Middle frontal gyrus (tissue), 1 donor: ENCODE measurements around the gene FMC1.
"Not testable (repeated sequence)": the region's sequence is repeated elsewhere in the genome, so short reads cannot be mapped to it uniquely, and the experiment has no call there.

Experiments used
- DNase-seq: peaks from one replicate; pipeline ENCODE4 v3.0.0-alpha.2; 2015; ENCODE audit warnings: low spot score; ENCODE audit errors: extremely low spot score

The FMC1 gene

GRCh38 chr7:139340037-139340807, 915 bp upstream of the FMC1 start:
- peak; percentile 97 for DNase-seq

- no peak for DNase-seq
These were observed 404 bp upstream of the FMC1 start for GRCh38 chr7:139340808-139341057.

- DNase-seq, result no peak
These were observed 664 bp downstream of the FMC1 start for GRCh38 chr7:139341776-139342226.

DNA sequence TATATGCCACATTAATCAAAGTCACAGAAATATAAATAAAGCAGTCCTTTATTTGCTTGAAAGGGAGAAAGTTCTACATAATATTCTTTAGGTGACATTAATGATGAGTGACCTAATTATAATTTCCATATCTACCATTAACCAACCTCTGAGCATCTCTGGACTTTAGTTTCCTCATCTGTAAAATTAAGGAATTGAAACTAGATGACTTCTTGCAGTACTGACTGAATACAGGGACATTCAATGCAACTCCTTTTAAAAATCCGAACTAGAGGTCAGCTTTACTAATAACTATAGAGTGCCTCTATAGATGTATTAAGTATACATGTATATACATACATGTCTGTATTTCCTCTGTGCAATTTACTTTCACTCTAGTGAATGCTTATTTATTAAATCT, 3.9 kb downstream of the FMC1 start:
- DNase-seq, result no peak

DNA sequence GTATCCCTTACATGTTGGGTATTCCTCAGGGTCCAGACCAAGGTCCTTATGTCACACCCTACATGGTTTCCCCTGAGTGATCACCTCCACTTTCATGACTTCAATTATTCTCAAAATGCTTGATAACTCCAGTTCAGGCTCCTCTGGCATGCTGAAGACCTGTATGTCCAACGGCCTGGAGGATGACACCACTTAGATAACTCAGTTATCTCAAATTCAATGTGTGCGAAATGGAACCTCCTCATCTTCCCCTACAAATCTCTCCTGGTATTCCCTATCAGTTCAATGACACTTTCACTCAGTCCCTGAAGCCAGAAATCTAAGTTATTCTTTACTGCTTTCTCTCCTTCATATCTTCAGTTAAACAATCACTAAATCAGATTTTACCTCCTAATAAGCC, 9.9 kb downstream of the FMC1 start:
- DNase-seq, result no peak

DNA sequence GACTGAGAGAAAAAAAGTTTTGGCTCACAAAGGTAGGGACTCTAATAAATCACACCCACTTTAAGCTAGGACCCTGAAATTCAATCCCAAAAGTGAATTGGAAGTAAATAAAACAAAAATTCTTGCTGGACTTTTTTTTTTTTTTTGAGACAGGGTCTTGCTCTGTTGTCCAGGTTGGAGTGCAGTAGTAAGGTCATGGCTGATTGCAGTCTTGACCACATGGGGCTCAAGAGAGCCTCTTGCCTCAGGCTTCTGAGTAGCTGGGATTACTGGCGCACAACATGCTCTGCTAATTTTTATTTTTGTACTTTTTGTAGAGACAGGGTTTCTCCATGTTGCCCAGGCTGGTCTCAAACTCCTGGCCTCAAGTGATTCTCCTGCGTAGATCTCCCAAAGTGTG, 13.6 kb downstream of the FMC1 start:
- DNase-seq, result no peak

GRCh38 chr7:139355320-139355719, 14.2 kb downstream of the FMC1 start:
- DNase-seq, result no peak

DNA sequence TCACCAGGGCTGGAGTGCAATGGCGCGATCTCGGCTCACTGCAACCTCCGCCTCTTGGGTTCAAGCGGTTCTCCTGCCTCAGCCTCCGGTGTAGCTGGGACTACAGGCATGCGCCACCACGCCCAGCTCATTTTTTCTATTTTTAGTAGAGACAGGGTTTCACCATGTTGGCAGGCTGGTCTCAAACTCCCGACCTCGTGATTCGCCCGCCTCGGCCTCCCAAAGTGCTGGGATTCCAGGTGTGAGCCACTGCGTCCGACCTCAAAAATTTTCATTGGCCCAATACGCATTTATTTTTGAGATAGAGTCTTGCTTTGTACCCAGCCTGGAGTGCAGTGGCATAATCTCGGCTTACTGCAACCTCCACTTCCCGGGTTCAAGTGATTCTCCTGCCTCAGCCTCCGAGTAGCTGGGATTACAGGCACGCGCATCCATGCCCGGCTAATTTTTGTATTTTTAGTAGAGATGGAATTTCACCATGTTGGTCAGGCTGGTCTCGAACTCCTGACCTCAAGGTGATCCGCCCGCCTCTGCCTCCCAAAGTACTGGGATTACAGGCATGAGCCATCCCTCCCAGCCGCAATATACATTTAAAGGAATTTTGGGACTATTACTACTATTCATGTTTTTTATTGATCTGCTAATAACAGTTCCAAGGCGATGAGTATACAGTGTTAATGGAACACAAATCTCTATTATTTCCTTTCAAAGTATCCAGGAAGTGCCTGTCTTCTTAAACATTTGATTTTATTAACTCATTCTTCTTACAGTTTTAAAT, 16.8 kb downstream of the FMC1 start:
- not testable (repeated sequence) for DNase-seq

DNA sequence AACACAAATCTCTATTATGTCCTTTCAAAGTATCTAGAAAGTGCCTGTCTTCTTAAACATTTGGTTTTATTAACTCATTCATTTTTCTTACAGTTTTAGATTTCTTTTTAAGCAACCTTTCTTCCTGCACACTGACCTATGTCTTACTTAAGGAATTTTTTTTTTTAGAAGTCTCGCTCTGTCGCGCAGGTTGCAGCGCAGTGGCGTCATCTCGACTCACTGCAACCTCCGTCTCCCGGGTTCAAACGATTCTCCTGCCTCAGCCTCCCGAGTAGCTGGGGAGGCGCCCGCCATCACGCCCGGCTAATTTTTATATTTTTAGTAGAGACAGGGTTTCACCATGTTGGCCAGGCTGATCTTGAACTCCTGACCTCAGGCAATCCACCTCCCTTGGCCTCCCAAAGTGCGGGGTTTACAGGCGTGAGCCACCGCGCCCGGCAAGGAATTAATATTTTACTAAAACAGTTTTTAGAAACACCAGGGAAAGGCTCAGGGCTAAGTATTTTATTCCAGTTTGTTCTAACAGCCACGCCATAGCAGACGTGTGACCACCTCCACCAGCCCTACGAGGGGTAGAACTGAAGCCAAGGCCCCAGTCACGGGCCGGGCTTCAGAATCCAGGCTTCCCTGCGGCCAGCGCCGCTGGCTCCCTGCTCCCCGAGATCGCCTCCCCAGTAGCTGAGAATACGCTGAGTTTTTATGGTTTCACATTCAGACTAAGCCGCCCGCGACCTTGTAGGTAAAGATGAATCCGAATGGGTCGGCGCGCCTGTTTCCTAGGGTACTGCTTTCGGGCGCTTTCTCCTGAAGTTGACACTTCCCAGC, 17.6 kb downstream of the FMC1 start:
- no peak for DNase-seq

DNA sequence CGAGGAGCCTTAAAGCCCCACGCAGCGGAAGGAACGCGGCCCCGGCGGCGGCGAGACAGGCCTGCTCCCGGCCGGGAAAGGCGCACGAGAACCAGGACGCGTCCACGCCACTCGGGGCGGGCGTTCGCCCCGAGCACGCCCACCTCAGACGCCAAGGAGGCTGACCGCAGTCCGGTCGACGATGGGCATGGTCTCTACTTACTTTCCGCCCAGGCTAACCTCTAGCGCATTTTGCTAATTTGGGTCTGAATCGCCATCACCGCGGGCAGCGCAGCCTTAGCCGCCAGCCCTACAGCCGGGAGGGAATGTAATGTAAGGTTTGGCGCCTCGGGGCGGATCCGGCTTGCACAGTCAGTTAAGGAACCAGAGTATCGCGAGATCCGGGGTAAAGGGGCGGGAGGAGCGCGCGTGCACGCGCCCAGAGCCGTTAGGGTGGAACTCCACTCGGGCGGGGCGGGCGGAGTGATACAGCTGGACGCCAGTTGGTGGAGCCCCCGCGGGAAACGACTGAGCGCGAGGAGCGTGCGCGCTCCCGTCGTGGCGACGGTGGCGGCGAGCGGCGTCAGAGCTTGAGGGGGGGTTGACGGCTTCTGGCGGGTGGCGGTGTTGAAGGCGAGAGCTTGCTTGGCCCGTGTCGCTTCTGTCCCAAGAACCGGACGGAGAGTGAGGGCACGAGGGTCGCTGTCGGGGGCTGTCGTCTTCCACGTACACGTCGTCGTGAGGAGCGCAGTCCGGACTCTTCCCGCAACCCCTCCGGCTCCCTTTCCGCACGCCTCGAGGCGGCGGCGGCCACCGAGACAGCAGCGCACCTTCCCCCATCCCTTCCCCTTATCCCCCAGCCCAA, 18.5 kb downstream of the FMC1 start, which contains the start of gene LUC7L2:
TSS of gene LUC7L2 (plus strand) at position 529 of the 844 bp plus-strand sequence. CDS start 368 bp downstream, outside the sequence.
- DNase-seq, result peak; percentile 99

DNA sequence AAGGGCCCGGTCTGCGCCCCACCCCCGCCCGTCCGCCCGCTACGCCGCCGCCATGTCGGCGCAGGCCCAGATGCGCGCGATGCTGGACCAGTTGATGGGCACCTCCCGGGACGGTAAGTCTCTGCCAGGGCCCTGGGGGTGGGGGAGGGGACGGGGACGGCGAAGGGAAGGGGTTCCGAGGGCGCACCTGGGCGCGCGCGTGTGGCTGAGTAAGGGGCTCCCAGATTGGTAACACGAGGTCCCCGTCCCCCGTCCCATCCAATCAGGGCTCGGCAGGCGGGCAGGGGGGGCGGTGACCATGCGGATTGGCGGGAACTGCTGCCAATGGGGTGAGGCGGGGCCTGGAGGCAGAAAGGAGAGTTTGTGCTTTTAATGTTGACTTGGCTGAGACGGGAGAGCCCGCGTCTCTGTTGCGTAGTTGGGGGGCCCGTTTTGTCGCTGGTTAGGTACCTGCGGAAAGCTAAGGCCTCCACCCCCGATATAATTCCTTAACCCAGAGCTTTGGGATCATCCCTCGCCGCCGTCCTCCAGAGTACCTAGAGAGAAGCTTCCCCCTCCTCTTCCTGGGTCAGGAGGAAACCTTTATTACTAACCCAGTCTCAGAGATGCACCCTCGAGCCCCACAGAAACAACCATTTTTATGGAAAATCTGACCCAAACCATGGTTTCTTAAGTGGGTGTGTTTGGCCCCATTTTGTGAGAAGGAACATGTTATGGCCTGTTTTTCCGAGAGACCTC, 19.2 kb downstream of the FMC1 start:
- DNase-seq, result peak; percentile 89

DNA sequence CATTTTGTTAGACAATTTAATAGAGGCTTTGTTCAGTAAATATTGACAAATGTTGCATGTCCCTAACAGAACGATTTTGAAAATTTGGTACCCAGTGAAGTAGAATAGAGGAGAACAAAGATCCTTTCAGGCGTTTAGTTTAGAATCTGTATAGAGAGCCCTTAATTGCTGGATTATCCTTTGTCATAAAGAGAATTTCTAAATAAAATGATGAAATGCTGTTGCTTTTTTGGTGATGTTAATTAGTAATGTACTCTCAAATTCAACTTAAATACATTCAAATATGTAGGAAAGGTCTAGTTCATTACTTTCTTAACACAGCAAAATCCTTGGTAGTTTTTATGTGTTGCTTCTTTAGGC, 19.8 kb downstream of the FMC1 start:
- no peak for DNase-seq

- no peak for DNase-seq
These were observed 20.4 kb downstream of the FMC1 start for GRCh38 chr7:139361523-139361922.

DNA sequence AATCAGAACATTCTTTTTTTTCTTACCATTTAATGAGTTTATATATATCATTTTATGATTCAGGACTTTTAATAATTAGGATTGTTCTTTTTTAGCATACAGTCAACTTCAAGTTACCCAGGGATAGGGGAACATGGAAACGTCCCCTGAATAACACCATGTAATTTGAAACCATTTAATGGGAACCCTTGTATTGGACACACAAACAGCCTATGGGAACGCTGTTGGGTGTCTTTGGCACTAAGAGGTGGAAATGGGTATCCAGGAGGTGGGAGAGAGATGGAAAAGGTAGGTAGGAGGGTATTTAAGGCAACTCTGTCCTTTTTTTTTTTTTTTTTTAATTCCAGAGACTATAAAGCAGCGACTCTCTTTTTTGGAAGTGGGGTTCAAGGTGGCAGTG, 21.2 kb downstream of the FMC1 start:
- DNase-seq, result no peak

DNA sequence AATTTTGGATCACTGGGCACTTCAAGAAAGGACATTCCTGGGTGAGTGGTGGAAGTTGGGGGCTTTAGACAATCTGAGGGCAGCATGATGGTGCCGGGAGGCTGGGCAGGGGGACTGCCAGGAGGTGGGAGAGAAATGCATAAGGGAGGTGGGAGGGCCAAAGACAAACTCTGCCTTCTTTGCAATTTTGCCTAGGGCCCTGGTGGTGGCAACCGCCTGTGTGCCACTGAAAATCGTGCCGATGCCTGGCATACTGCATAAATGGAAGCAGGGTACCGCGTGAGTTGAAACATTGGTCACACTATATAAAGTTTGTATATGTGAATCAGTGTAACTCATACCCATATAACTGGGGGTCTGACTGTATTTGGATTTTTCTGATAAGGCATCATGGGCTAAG, 21.8 kb downstream of the FMC1 start:
- no peak for DNase-seq

DNA sequence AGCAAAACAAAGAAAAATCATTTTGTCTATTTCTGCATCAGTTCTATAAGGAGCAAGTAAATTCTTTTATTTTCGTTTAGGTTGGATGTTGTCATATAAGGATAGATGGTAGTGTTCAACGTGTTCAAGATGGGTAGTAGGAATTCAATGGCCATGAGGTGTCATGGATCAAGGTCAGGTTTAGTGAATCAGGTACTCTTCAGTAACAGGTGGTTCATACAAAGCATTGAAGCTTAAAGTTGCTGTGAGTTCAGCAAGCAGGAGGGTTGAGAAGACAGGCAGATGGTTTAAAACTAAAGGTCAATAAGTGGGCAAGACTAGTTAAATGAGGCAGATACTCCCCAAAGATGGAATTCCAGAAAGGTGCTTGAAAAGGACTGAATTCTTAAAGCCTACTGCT, 24.2 kb downstream of the FMC1 start:
- no peak for DNase-seq

DNA sequence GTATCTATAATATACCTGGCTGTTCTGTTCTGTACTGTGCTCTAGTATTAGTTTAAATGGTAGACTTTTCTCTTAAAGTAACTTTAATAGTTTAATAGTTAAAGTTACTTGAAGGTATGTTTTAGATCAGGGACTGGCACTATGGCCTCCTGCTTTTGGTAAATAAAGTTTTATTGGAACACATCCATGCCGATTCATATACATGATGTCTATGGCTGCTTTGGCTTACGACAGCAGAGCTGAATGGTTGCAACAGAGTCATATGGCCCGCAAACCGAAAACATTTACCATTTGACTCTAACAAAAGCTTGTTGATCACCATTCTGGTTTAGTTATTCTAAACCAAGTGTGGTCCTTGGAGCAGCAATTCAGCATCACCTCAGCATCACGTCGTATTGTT, 25.3 kb downstream of the FMC1 start:
- no peak for DNase-seq

- no peak for DNase-seq
These were observed 26.5 kb downstream of the FMC1 start for GRCh38 chr7:139367438-139368155.

GRCh38 chr7:139370301-139370942, 29.3 kb downstream of the FMC1 start:
- DNase-seq, result no peak
